ENCODE data around the gene APC2.

DNA sequence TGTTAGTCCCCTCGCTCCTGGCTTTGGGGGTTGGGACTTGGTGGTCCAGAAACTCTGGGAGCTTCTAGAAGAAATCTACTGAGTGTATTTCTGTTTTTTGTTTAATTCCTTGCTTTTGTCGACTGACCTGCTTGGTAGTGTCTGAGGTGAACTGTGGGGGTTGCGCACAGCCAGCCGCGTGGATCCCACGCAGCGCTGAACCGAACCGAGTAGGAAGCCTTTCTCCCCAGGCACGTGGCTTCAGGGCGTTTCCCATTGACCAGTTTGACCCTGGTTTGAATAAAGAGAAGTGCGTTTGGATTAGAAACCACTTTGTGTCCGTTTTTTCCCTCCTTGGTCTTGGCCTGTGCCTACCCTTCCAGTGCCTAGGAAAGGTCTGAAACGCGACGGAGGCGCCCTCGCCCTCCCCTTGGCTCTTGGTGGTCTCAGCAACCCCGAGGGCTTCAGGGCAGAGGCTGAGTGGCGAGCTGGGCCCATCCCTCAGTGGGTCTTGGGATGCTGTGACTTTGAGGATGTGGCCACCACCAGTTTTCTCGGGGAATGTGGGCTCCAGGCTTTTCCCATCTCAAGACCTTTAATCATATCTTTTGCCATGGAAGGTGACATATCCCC, 14.4 kb upstream of the APC2 start:
- TF ChIP-seq, protein P1, sequence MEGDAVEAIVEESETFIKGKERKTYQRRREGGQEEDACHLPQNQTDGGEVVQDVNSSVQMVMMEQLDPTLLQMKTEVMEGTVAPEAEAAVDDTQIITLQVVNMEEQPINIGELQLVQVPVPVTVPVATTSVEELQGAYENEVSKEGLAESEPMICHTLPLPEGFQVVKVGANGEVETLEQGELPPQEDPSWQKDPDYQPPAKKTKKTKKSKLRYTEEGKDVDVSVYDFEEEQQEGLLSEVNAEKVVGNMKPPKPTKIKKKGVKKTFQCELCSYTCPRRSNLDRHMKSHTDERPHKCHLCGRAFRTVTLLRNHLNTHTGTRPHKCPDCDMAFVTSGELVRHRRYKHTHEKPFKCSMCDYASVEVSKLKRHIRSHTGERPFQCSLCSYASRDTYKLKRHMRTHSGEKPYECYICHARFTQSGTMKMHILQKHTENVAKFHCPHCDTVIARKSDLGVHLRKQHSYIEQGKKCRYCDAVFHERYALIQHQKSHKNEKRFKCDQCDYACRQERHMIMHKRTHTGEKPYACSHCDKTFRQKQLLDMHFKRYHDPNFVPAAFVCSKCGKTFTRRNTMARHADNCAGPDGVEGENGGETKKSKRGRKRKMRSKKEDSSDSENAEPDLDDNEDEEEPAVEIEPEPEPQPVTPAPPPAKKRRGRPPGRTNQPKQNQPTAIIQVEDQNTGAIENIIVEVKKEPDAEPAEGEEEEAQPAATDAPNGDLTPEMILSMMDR (IDR thresholded peaks at IDR 0.05) = no peak
- TF ChIP-seq POLR2A (IDR thresholded peaks at IDR 0.05) = no peak
